ENCODE data around the gene DLGAP1.

DLGAP1 gene

GRCh38 chr18:3848316-3848715 lies 606.8 kb downstream of the DLGAP1 start:
- no peak for DNase-seq (ENCODE audit: low read depth)

DNA sequence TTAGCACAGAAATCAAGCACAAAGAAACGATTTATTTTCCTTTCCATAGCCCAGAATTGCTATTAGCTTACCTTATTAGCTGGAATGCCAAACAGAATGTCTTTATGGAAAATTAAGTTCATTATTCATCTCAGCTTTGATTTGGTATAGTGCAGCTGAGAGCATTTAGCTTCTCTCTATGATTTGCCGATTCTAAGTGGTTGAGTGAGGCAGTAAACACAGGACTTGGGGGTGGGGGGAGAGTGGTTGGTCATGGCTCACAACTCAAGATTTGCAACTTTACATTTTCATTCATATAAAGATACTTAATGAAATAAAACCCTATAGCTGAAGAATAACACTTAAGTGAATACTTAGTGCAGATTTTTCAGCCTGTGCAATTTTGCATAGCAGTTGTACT lies 609.9 kb downstream of the DLGAP1 start:
- TF ChIP-seq, protein P1, sequence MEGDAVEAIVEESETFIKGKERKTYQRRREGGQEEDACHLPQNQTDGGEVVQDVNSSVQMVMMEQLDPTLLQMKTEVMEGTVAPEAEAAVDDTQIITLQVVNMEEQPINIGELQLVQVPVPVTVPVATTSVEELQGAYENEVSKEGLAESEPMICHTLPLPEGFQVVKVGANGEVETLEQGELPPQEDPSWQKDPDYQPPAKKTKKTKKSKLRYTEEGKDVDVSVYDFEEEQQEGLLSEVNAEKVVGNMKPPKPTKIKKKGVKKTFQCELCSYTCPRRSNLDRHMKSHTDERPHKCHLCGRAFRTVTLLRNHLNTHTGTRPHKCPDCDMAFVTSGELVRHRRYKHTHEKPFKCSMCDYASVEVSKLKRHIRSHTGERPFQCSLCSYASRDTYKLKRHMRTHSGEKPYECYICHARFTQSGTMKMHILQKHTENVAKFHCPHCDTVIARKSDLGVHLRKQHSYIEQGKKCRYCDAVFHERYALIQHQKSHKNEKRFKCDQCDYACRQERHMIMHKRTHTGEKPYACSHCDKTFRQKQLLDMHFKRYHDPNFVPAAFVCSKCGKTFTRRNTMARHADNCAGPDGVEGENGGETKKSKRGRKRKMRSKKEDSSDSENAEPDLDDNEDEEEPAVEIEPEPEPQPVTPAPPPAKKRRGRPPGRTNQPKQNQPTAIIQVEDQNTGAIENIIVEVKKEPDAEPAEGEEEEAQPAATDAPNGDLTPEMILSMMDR (IDR thresholded peaks at IDR 0.05; ENCODE audit: low read depth, low read length): no peak
- no peak for TF ChIP-seq MAX (IDR thresholded peaks at IDR 0.05; ENCODE audit: low read depth, low read length)
- no peak for TF ChIP-seq POLR2A (IDR thresholded peaks at IDR 0.05; ENCODE audit: extremely low read depth, insufficient read length)
- no peak for TF ChIP-seq MYC (IDR thresholded peaks at IDR 0.05; ENCODE audit: low read depth, low read length)
- no peak overlapping the region for H3K4me3 ChIP-seq (ENCODE audit: low read depth, low read length)
- no peak for DNase-seq (ENCODE audit: low read depth)

More at GRCh38 chr18:3848316-3848715, 606.8 kb downstream of the DLGAP1 start:
- H3K4me3 ChIP-seq (ENCODE audit: low read depth, low read length): no peak overlapping the region
- no peak for TF ChIP-seq MAX (IDR thresholded peaks at IDR 0.05; ENCODE audit: low read depth, low read length)
- TF ChIP-seq MYC (IDR thresholded peaks at IDR 0.05; ENCODE audit: low read depth, low read length): no peak
- no peak for TF ChIP-seq POLR2A (IDR thresholded peaks at IDR 0.05; ENCODE audit: extremely low read depth, insufficient read length)
- TF ChIP-seq, protein P1 (IDR thresholded peaks at IDR 0.05; ENCODE audit: low read depth, low read length): no peak

DNA sequence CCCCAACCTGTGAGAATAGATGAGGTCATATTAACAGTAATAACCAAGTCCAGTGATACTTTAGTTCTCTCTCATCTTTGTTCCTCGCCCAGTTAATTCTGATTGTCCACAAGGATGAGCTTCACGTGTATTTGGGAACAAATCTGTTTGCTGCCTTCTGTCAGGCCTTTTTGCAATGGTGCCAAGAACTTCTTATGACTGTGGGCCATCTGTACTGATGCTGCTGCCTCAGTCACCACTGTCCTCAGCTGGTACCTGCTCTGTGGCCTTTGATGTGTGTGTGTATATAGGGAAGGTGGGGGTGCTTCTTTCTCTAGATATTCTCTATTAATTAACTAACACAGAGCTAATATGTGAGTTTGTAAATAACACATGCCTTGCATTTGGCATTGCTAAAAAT lies 612.3 kb downstream of the DLGAP1 start:
- TF ChIP-seq MAX (IDR thresholded peaks at IDR 0.05; ENCODE audit: low read depth, low read length) (no peak), POLR2A (IDR thresholded peaks at IDR 0.05; ENCODE audit: extremely low read depth, insufficient read length) (no peak)
- TF ChIP-seq, protein P1 (IDR thresholded peaks at IDR 0.05; ENCODE audit: low read depth, low read length): no peak
- no peak overlapping the region for H3K4me3 ChIP-seq (ENCODE audit: low read depth, low read length)
- DNase-seq (ENCODE audit: low read depth): no peak

GRCh38 chr18:3840766-3841165 lies 614.3 kb downstream of the DLGAP1 start:
- DNase-seq (ENCODE audit: low read depth): no peak
- no peak for TF ChIP-seq MYC (IDR thresholded peaks at IDR 0.05; ENCODE audit: low read depth, low read length)
- no peak for TF ChIP-seq MAX (IDR thresholded peaks at IDR 0.05; ENCODE audit: low read depth, low read length)
- TF ChIP-seq, protein P1 (IDR thresholded peaks at IDR 0.05; ENCODE audit: low read depth, low read length): no peak
- no peak for TF ChIP-seq POLR2A (IDR thresholded peaks at IDR 0.05; ENCODE audit: extremely low read depth, insufficient read length)
- H3K4me3 ChIP-seq (ENCODE audit: low read depth, low read length): no peak overlapping the region

GRCh38 chr18:3839581-3839981 lies 615.5 kb downstream of the DLGAP1 start:
- DNase-seq (ENCODE audit: low read depth): no peak
- no peak for TF ChIP-seq MAX (IDR thresholded peaks at IDR 0.05; ENCODE audit: low read depth, low read length)
- TF ChIP-seq MYC (IDR thresholded peaks at IDR 0.05; ENCODE audit: low read depth, low read length): no peak
- TF ChIP-seq, protein P1 (IDR thresholded peaks at IDR 0.05; ENCODE audit: low read depth, low read length): no peak
- no peak for TF ChIP-seq POLR2A (IDR thresholded peaks at IDR 0.05; ENCODE audit: extremely low read depth, insufficient read length)
- H3K4me3 ChIP-seq (ENCODE audit: low read depth, low read length): no peak overlapping the region

Measured in NB4 (cell line).